NCI-H187 (cell line): ENCODE results near the gene TMEM131.
"Not testable (repeated sequence)": the region's sequence is repeated elsewhere in the genome, so short reads cannot be mapped to it uniquely, and the experiment has no call there.

ENCODE experiments used
- DNase-seq, 2 experiments: peaks; one replicate each; lab custom pipeline; 2025; lab: John Stamatoyannopoulos, UW

The TMEM131 gene

GRCh38 chr2:97723156-97724072 is 272.3 kb downstream of the TMEM131 start:
- no peak for DNase-seq

- DNase-seq = no peak
Observed at GRCh38 chr2:97722227-97722626, 273.5 kb downstream of the TMEM131 start.

DNA sequence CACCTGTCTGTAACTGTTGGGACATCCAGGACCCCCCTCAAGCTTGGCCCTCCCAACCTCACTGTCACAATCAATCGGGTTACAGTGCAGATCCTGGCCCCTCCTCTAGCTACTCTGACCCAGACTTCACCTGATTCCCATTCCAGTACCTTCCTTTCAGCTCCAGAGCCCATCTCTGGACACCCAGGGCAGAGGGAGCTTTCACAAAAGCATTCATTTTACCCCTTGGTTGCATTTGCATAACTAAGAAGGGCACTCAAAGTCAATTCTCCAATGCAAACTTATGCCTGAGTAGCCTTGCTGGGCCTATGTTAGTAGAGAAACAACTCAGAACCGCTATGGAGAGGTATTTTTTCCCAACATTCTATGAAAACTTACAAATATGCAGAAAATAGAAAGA is 275.0 kb downstream of the TMEM131 start:
- DNase-seq = no peak

- no peak for DNase-seq
Observed at GRCh38 chr2:97719362-97720155, 276.2 kb downstream of the TMEM131 start.

- no peak for DNase-seq
Observed at GRCh38 chr2:97718942-97719341, 276.8 kb downstream of the TMEM131 start.

GRCh38 chr2:97718051-97718882 is 277.5 kb downstream of the TMEM131 start:
- DNase-seq = no peak

DNA sequence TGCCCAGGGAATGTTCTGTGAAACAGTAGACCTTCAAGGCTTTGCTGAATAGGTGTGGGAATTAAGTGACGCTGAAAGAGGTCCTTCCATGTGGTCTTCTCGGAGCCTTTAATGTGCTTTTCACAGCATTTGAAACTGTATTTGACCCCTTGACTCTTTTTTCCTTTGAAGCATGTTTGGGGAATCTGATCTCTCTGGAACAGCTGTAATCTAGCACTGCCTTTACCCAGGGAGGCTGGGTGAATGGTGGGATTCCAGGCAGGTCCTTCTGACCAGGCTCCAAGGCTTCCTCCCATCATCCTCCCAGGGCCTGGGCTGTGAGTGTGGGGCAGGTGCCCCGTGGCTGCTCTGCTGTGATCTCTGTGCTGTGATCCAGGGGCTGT is 278.1 kb downstream of the TMEM131 start:
- no peak for DNase-seq

DNA sequence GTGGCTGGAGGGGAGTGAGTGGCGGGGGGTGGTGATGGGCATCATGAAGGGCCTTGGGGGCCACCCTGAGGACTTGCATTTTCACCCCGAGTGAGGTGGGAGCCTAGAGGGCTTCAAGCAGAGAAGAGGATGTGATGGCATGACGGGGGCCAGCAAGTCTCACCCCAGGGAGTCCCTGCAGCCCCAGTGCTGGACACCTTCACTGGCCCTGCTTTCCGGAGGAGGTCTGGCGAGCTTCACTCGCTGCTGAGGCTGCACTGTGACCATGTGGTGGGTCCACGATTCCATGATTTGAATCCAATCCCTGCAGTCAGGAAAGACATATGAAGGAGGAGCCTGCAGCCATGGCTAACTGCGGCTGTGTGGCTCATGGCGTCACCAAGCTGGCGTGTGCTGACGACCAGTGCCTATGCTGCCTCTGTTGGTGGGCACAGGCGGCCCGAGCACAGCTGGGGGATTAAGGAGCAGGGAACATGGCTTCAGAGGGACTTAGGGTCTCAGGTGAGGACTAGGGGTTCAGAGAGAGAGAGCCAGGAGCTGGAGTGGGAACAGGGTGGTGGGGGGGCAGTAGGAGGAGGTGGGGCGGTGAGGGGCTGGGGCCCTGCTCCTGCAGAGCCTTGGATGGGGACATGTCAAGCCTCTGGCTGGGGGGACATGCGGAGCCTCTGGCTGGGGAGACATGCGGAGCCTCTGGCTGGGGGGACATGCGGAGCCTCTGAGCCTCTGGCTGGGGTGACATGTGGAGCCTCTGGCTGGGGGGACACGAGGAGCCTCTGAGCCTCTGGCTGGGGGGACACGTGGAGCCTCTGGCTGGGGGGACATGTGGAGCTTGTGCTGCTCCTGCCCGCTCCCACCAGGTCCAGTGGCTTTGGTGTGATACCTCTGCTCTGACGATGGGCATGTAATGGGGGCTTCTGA is 278.8 kb downstream of the TMEM131 start:
- no peak for DNase-seq

DNA sequence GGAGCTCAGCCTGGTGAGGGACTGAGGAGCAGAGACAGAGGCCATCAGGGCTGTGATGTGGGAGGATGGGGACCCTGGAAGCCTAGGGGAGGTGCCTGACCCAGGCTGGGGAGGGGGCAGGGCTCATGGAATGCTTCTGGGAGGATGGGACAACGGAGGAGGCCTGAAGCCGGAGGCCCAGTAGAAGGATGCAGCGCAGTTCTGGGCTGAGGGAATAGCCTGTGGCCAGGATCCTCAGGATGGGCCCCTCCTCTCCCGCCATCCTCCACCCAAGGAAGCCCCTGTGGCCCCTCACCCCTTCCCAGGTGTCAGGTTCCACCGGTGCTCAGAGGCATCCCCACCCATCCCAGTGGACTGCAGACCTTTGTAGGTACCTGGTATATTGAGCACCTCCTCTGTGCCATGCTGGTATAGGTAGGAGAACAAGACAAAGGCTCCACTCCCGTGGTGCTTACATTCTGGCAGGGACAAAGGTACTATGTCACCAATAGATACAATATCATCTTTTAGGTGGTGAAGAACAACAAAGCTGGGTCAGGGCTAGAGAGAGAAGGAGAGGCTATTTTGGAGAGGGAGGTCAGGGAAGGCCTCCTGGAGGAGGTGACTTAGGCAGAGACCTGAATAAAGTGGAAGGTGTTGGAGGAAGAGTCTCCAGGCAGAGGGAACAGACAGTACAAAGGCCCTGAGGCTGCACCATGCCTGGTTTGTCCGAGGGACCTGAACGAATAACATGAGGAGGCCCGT is 279.6 kb downstream of the TMEM131 start:
- no peak for DNase-seq

GRCh38 chr2:97714950-97715652 is 280.6 kb downstream of the TMEM131 start:
- no peak for DNase-seq

GRCh38 chr2:97714084-97714949 is 281.4 kb downstream of the TMEM131 start:
- no peak for DNase-seq

- DNase-seq = no peak
Observed at GRCh38 chr2:97713296-97714083, 282.3 kb downstream of the TMEM131 start, which contains the start of gene ZAP70. ZAP70 (plus strand) TSS chr2:97713576; CDS start chr2:97724037, 10,461 bp downstream.

- DNase-seq = no peak
Observed at GRCh38 chr2:97712693-97713295, 283.0 kb downstream of the TMEM131 start.

GRCh38 chr2:97712175-97712574 is 283.6 kb downstream of the TMEM131 start:
- DNase-seq = not testable (repeated sequence)

DNA sequence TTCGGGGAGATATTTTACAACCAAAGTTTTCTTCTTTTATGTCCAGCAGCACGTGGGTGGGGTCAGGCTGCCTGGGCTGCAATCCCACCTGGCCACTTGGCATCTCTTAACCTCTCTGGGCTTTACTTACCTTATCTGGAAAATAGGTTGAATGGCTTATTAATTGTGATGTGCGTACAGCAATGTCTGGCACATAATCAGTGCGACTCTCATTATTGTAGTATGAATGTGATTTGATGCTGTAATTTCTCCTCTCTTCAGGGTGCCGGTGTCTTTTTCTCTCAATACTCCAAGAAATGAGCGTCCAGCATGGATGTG is 284.4 kb downstream of the TMEM131 start:
- DNase-seq = no peak

- DNase-seq = no peak
Observed at GRCh38 chr2:97708608-97709007, 287.1 kb downstream of the TMEM131 start.

DNA sequence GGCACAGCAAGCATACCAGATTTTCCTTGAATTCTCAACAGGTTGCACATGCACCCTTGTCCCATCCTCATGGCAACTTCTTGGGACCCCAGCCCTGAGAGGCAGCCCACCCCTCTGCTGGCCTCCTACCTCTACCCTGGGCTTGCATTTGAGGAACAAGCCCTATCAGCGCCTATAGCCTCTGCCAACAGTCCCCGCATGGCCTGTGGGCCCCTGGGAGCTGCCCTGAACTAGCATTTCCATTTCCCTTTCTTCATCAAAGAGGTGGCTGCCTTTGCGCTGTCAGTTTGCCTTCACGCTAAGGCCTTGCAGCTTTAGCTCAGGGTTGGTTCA is 287.7 kb downstream of the TMEM131 start:
- DNase-seq = no peak
